Ascending aorta (tissue), 2 donors: Measurements from ENCODE around the gene TARDBP. TPM values are rescaled to one million over a fixed set of nuclear protein-coding genes. Genes with fewer than 3 reads are reported as not detected.

ENCODE experiments used
- DNase-seq, 2 donors: peaks; one replicate each; pipeline ENCODE4 v3.0.0-alpha.2; 2019; ENCODE audit warnings: low spot score in 2 of 2
- H3K27ac ChIP-seq, 2 donors: fragments of 200-600 bp; sonication (generic); one replicate each; pipeline ENCODE4 v1.5.1; 2016 to 2017; ENCODE audit warnings: mild to moderate bottlenecking in 1 of 2
- H3K27me3 ChIP-seq: fragments of 200-600 bp; sonication (generic); one replicate; pipeline ENCODE4 v1.5.1; 2017
- H3K36me3 ChIP-seq, 2 donors: fragments of 200-600 bp; sonication (generic); one replicate each; pipeline ENCODE4 v1.5.1; 2016
- H3K4me1 ChIP-seq, 2 donors: fragments of 200-600 bp; sonication (generic); one replicate each; pipeline ENCODE4 v1.5.1; 2016 to 2017; ENCODE audit warnings: mild to moderate bottlenecking in 1 of 2
- H3K4me3 ChIP-seq, 2 donors: fragments of 200-600 bp; sonication (generic); one replicate each; pipeline ENCODE4 v1.5.1; 2016 to 2017; ENCODE audit warnings: mild to moderate bottlenecking in 1 of 2
- H3K9me3 ChIP-seq, 2 donors: fragments of 200-600 bp; sonication (generic); one replicate each; pipeline ENCODE4 v1.5.1; 2016
- CTCF ChIP-seq, 3 experiments: fragments of 200-600 bp in 2 of 3; fragments of 450-650 bp in 1 of 3; sonication (generic) in 2 of 3; IDR thresholded peaks; one replicate each; pipeline ENCODE4 v1.5.1; 2016 to 2019; ENCODE audit warnings: antibody characterized with exemption in 3 of 3, mild to moderate bottlenecking in 1 of 3, moderate library complexity in 1 of 3
- intact Hi-C: fragments of 100-400 bp; cut with DNase I; formaldehyde crosslinking; loops from one replicate; pipeline ENCODE4 v1.15.1; 2023
- total RNA-seq: library from RNA; depleted of rRNA; stranded (reverse); fragments of >200 nt; gene quantifications from one replicate; pipeline ENCODE4 v1.1.0, GENCODE V29; 2016

Gene TARDBP
- total RNA-seq, 1 donor from 2014 or later, result 83.5 TPM

- DNase-seq, result no peak
- Histone ChIP-seq H3K9me3 (no peaks in the 10 kb centered on the region), H3K4me3 (no peak overlapping the region), H3K36me3 (peaks cover 61 to 65% of the 10 kb centered on the region in 2 donors), H3K4me1 (peaks cover 0 to 4% of the 10 kb centered on the region in 2 donors), H3K27ac (no peak overlapping the region), H3K27me3 (no peaks in the 10 kb centered on the region)
- TF ChIP-seq CTCF (IDR thresholded peaks at IDR 0.05), result no peak
- intact Hi-C loops, result no loop called here
Observed at GRCh38 chr1:11025618-11026017, 13.2 kb downstream of the TARDBP start.

- no peak for DNase-seq
- H3K9me3 ChIP-seq, result no peaks in the 10 kb centered on the region
- no peak for TF ChIP-seq CTCF (IDR thresholded peaks at IDR 0.05)
- peaks cover 57 to 64% of the 10 kb centered on the region in 2 donors for H3K36me3 ChIP-seq
- no peaks in the 10 kb centered on the region for H3K27me3 ChIP-seq
- H3K4me1 ChIP-seq, result peaks cover 0 to 4% of the 10 kb centered on the region in 2 donors
- H3K4me3 ChIP-seq, result no peak overlapping the region
- intact Hi-C loops, result no loop called here
- no peak overlapping the region for H3K27ac ChIP-seq
Observed at GRCh38 chr1:11026052-11026451, 13.6 kb downstream of the TARDBP start.

GRCh38 chr1:11026903-11027302, 14.4 kb downstream of the TARDBP start:
- no peak for DNase-seq
- Histone ChIP-seq H3K27me3 (no peaks in the 10 kb centered on the region), H3K4me3 (no peak overlapping the region), H3K4me1 (peaks cover 0 to 4% of the 10 kb centered on the region in 2 donors), H3K36me3 (peaks cover 48 to 55% of the 10 kb centered on the region in 2 donors), H3K9me3 (no peaks in the 10 kb centered on the region), H3K27ac (no peak overlapping the region)
- intact Hi-C loops, result no loop called here
- no peak for TF ChIP-seq CTCF (IDR thresholded peaks at IDR 0.05)

- no peaks in the 10 kb centered on the region for H3K27me3 ChIP-seq
- H3K9me3 ChIP-seq, result no peaks in the 10 kb centered on the region
- no peak for DNase-seq
- intact Hi-C loops, result no loop called here
- H3K4me1 ChIP-seq, result peaks cover 0 to 4% of the 10 kb centered on the region in 2 donors
- no peak overlapping the region for H3K4me3 ChIP-seq
- peaks cover 44 to 51% of the 10 kb centered on the region in 2 donors for H3K36me3 ChIP-seq
- no peak for TF ChIP-seq CTCF (IDR thresholded peaks at IDR 0.05)
- H3K27ac ChIP-seq, result no peak overlapping the region
Observed at GRCh38 chr1:11027316-11027715, 14.9 kb downstream of the TARDBP start.

- no peak overlapping the region for H3K27ac ChIP-seq
- no peak for TF ChIP-seq CTCF (IDR thresholded peaks at IDR 0.05)
- peaks cover 37 to 44% of the 10 kb centered on the region in 2 donors for H3K36me3 ChIP-seq
- no peaks in the 10 kb centered on the region for H3K9me3 ChIP-seq
- DNase-seq, result no peak
- intact Hi-C loops, result no loop called here
- no peaks in the 10 kb centered on the region for H3K27me3 ChIP-seq
- H3K4me3 ChIP-seq, result no peak overlapping the region
- peaks cover 0 to 4% of the 10 kb centered on the region in 2 donors for H3K4me1 ChIP-seq
Observed at GRCh38 chr1:11028018-11028417, 15.6 kb downstream of the TARDBP start.

GRCh38 chr1:11030865-11031264, 18.4 kb downstream of the TARDBP start:
- intact Hi-C loops, result loop anchor here (10.0 kb wide), 1 partner anchor 74 kb away; no protein-coding TSS in a partner anchor
- Histone ChIP-seq H3K36me3 (peaks cover 10 to 20% of the 10 kb centered on the region in 2 donors), H3K27ac (no peak overlapping the region), H3K9me3 (no peaks in the 10 kb centered on the region), H3K4me1 (peaks cover 0 to 4% of the 10 kb centered on the region in 2 donors), H3K4me3 (no peak overlapping the region), H3K27me3 (no peaks in the 10 kb centered on the region)
- DNase-seq, result no peak
- no peak for TF ChIP-seq CTCF (IDR thresholded peaks at IDR 0.05)
